IPS DF 4.7 (cell line): ENCODE results near the gene BRD2.
A peak's percentile ranks its signal among the peaks of the same experiment; 100 is the strongest.

Experiments
- DNase-seq: peaks from one replicate; pipeline ENCODE4 v3.0.0-alpha.2; 2013; ENCODE audit warnings: low spot score; ENCODE audit errors: extremely low read depth

Gene BRD2

DNA sequence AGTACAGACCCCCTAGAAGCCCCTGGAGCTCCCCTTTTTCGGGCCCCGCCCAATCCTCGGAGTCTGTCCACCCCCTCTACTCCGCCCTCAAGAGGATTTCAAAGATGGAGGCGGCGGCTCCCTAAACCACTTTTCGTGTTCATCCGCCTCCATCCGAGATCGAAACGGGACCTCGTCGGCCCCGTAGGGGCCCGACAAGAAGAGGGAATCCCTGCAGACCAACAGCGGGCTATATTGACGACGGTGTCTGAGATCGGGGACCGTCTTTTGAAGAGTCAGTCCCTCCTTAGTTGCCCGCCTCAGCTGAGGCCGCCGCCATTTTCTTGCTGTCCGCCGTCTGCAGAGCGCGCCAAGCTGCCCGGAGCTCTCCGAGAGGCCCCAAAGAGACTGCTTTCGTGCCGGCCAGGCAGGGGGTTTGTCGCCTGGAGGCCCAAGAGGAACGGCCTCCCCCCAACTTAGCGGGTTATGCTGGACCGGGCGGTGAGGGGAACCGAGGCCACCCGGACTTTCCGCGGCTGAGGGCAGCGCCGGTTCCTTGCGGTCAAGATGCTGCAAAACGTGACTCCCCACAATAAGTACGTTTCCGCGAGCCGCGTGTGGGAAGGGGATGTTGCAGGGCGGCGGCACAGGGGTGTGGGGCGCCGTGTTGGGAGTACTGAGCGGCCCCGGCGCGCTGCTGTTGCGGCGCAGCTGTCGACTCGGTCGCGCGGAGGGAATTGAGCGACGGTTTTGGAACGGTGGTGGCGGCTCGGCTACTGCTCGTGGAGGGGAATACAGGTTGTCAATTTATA is 4.2 kb downstream of the BRD2 start:
- DNase-seq: no peak

GRCh38 chr6:32973144-32974015 is 5.0 kb downstream of the BRD2 start:
- DNase-seq: no peak

- DNase-seq: no peak
These were observed 5.6 kb downstream of the BRD2 start for GRCh38 chr6:32974016-32974333.

DNA sequence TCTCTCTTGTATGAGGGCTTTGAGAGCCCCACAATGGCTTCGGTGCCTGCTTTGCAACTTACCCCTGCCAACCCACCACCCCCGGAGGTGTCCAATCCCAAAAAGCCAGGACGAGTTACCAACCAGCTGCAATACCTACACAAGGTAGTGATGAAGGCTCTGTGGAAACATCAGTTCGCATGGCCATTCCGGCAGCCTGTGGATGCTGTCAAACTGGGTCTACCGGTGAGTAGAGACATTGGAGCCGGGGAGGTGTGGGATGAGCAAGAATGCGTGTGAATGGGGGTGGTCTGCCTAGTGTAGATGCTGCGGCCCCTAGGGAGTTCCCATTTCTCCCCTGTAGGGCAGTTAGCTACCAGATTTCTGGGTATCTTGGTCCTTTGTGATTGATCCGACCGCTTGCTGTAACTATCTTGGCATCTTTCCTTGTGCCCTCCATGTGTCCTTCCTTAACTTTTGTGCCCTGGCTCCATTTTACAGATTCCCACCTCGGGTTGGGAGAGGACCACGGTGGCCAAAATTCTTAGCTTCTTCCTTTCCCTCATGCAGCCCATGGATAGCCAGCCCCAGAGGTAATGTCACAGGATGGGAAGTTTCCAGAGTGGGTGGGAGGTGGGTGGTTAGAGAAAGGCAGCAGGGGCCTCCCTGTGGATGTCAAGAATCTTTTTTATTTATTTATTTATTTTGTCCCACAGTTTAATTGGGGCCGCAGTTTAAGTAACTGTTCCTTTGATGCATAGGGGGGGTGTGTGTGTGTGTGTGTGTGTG is 6.3 kb downstream of the BRD2 start:
- DNase-seq: no peak

GRCh38 chr6:32975886-32976285 is 7.5 kb downstream of the BRD2 start:
- DNase-seq: no peak

DNA sequence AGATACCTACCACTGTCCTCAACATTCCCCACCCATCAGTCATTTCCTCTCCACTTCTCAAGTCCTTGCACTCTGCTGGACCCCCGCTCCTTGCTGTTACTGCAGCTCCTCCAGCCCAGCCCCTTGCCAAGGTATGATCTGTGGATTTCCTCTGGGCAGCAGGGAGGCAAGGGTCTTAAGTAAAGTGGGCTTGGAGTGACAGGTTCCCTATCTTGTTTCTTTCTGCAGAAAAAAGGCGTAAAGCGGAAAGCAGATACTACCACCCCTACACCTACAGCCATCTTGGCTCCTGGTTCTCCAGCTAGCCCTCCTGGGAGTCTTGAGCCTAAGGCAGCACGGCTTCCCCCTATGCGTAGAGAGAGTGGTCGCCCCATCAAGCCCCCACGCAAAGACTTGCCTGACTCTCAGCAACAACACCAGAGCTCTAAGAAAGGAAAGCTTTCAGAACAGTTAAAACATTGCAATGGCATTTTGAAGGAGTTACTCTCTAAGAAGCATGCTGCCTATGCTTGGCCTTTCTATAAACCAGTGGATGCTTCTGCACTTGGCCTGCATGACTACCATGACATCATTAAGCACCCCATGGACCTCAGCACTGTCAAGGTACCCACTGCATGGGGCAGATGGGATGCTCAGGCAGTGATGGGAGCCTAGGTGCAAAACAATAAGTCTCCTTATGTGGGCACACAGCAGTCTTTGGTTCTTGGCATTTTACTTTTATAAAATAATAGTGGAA is 8.1 kb downstream of the BRD2 start:
- no peak for DNase-seq

DNA sequence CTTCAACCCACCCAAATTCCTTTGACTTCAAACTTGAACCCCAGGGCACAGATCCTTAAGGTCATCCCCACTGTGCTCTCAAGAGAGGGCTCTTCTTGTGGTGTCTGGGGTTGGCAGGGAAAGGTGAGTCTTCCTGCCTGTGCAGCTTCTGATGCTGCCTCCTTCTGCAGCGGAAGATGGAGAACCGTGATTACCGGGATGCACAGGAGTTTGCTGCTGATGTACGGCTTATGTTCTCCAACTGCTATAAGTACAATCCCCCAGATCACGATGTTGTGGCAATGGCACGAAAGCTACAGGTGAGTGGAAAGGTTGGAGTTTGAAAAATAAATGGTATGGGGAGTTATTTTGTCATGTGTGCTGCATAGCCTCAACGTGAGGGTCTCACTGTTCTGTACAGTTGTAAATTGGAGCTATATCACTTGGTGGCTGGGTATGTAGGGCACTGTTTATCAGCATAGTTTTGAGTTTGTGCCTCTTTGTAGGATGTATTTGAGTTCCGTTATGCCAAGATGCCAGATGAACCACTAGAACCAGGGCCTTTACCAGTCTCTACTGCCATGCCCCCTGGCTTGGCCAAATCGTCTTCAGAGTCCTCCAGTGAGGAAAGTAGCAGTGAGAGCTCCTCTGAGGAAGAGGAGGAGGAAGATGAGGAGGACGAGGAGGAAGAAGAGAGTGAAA is 9.0 kb downstream of the BRD2 start:
- no peak for DNase-seq

DNA sequence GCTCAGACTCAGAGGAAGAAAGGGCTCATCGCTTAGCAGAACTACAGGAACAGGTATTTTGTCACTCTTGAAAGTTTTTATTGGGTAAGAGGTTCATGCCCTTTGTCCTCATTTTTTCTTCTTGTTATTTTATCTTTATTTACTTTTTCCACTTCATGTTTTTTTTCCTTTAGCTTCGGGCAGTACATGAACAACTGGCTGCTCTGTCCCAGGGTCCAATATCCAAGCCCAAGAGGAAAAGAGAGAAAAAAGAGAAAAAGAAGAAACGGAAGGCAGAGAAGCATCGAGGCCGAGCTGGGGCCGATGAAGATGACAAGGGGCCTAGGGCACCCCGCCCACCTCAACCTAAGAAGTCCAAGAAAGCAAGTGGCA is 9.5 kb downstream of the BRD2 start:
- no peak for DNase-seq

DNA sequence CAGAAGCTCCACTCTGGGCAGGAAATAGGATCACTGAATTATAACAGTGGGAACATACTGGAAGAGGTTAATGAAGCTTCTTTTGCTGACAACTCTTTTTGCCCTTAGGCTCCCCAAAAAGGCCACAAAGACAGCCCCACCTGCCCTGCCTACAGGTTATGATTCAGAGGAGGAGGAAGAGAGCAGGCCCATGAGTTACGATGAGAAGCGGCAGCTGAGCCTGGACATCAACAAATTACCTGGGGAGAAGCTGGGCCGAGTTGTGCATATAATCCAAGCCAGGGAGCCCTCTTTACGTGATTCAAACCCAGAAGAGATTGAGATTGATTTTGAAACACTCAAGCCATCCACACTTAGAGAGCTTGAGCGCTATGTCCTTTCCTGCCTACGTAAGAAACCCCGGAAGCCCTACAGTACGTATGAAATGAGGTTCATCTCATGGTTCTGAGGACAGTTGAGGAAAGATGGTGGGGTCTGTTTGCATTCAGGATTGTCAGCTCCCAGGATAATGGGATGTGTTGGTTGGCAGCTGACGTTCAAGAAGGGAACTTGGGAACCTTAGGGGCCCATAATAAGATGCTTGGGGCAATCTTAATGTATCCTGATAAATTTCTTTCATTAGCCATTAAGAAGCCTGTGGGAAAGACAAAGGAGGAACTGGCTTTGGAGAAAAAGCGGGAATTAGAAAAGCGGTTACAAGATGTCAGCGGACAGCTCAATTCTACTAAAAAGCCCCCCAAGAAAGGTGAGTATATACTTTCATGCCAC is 11.5 kb downstream of the BRD2 start:
- DNase-seq: no peak

DNA sequence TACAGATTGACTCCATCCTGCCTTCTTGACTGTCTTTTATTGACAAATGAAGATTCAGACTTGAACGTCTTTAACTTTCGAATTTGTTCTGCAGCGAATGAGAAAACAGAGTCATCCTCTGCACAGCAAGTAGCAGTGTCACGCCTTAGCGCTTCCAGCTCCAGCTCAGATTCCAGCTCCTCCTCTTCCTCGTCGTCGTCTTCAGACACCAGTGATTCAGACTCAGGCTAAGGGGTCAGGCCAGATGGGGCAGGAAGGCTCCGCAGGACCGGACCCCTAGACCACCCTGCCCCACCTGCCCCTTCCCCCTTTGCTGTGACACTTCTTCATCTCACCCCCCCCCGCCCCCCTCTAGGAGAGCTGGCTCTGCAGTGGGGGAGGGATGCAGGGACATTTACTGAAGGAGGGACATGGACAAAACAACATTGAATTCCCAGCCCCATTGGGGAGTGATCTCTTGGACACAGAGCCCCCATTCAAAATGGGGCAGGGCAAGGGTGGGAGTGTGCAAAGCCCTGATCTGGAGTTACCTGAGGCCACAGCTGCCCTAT is 12.2 kb downstream of the BRD2 start:
- DNase-seq: no peak

- no peak for DNase-seq
These were observed 13.8 kb downstream of the BRD2 start for GRCh38 chr6:32982084-32982701.

- DNase-seq: no peak
These were observed 14.5 kb downstream of the BRD2 start for GRCh38 chr6:32982702-32983492.

DNA sequence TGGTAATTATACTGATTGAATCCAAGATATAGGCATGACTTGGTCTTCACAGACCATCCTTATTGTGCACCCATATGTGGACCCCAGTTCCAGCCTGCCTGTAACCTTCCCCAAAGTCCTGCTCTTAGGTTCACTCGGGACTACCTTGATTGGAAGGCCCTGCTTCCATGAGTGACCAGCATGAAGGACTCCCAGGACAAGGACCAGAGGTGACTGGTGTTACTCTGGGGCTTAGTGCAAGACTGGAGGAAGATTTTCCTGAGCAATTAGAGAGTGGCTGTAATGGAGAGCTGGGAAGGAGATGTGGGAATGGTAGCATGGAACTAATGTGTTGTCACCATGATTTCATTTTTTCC is 15.1 kb downstream of the BRD2 start:
- DNase-seq: no peak

GRCh38 chr6:32983964-32984621 is 15.7 kb downstream of the BRD2 start:
- no peak for DNase-seq

GRCh38 chr6:32984622-32985389 is 16.4 kb downstream of the BRD2 start:
- peak; percentile 68 for DNase-seq

GRCh38 chr6:32989368-32989767 is 21.0 kb downstream of the BRD2 start:
- no peak for DNase-seq

GRCh38 chr6:32991972-32992371 is 23.6 kb downstream of the BRD2 start:
- DNase-seq: no peak
